HG03135 (cell line): ENCODE results near the gene CDX1.

Source experiments
- ATAC-seq: cut with Tn5 transposase; IDR thresholded peaks from one replicate; pipeline ENCODE4 v1.9.1; 2021; ENCODE audit warnings: mild to moderate bottlenecking, moderate library complexity; ENCODE audit not compliant: unreplicated experiment

The CDX1 gene

DNA sequence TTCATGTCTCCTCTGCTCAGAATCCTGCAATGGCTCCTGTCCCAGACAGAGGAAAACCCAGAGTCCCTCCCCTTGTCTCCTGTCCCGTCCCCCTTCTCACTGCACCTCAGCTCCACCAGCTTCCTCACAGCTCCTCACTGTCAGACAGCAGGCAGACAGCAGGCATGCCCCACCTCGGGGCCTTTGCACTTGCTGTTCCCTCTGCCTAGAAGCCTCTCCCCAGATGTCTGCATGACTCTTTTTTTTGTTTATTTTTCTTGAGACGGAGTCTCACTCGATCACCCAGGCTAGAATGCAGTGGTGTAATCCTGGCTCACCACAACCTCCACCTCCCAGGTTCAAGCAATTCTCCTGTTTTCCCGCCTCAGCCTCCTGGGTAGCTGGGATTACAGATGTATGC lies 14.4 kb downstream of the CDX1 start:
- ATAC-seq, result no peak

DNA sequence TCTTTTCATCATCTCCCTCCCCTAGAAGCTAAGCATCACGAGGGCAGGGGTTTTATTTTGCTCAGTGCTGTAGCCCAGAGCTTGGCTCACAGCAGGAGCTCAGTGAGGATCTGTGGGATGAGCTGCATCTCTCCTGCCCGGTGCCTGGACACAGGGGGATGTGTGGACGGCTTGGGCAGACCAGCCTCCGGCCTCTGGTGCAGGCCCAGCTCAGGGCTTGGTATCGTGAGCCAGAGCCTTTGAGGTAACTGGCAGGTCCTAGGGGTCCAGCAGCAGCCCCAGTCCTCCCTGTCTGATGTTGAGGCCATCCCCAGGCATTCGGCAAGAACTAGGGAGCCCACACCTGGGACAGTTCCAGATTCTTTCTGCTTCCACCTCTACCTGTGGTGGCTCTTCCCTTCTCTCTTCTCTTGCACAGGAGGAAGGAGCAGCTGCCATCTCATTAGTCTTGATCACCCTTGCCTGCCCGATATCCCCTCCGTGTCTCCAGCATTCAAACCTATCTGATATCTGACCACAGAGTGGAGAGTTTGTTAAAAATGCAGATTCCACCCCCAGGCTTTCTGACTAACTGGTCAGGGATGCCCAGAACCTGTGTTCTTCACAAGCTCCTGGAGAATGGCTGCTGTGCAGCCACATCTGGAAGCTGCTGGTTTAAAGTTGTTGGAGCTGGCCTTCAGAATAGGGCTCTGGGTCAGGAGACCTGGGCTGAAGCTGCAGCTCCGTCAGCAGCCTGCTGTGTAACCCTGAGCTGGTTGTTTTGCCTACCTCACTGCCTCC lies 15.4 kb downstream of the CDX1 start:
- no peak for ATAC-seq

DNA sequence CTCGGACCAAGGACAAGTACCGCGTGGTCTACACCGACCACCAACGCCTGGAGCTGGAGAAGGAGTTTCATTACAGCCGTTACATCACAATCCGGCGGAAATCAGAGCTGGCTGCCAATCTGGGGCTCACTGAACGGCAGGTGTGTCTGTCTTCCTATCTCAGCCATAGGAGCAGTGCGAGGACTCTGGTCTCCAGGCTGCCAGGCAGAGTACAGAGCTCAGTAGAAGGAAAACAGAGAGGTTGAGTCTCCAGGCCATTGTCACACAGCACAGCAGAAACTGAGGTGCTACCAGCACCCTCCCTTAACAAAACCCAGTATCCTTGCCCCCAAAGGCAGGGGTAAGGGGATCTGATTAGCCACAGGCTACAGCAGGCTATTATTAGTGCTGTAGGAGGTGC lies 16.2 kb downstream of the CDX1 start:
- no peak for ATAC-seq

DNA sequence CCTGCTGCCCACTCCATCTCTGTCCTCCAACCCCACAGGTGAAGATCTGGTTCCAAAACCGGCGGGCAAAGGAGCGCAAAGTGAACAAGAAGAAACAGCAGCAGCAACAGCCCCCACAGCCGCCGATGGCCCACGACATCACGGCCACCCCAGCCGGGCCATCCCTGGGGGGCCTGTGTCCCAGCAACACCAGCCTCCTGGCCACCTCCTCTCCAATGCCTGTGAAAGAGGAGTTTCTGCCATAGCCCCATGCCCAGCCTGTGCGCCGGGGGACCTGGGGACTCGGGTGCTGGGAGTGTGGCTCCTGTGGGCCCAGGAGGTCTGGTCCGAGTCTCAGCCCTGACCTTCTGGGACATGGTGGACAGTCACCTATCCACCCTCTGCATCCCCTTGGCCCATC lies 16.9 kb downstream of the CDX1 start:
- ATAC-seq, result no peak

DNA sequence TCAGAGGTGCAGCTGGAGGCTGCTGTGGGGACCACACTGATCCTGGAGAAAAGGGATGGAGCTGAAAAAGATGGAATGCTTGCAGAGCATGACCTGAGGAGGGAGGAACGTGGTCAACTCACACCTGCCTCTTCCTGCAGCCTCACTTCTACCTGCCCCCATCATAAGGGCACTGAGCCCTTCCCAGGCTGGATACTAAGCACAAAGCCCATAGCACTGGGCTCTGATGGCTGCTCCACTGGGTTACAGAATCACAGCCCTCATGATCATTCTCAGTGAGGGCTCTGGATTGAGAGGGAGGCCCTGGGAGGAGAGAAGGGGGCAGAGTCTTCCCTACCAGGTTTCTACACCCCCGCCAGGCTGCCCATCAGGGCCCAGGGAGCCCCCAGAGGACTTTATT lies 17.4 kb downstream of the CDX1 start:
- no peak for ATAC-seq

DNA sequence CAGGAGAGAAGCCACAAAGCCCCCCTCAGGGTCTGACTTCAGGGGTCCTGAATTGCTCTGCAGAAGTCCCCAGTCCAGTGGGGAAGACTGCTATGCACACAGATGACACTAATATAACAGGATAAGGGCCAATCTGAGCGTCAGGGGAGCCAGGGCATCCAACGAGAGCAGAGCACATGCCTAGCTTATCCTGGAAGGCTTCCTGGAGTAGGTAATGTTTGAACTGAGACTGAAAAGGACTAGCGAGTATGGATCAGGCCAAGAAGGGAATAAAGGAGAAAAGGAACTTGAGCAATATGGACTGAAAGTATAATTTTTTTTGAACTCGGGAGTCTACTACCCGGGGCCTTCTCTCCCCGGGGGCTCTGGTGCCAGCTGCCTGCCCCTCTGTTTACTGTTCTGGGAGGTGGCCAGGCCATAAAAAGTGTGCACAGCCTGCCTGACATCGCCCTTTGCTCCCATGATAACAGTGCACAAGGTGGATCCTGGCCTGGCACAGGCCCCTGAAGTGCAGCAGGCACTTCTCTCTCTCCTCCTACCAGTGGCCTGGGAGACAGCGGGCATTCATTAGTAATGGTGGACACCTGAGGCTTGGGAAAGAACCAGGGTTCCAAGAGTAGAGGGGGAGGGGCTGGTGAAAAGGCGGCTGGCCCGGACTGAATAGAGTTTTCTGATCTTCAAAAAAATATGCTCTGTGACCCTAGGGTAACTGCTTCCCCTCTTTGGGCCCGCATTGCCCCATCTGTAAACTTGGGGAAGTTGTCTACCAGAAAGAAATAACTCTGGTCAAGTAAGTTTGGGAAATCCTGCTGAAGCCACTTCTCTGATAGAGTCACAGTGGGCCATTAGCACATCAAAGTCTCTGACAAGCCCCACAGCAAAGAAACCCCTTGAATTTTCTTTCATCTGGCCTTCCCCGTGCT lies 18.7 kb downstream of the CDX1 start:
- no peak for ATAC-seq

DNA sequence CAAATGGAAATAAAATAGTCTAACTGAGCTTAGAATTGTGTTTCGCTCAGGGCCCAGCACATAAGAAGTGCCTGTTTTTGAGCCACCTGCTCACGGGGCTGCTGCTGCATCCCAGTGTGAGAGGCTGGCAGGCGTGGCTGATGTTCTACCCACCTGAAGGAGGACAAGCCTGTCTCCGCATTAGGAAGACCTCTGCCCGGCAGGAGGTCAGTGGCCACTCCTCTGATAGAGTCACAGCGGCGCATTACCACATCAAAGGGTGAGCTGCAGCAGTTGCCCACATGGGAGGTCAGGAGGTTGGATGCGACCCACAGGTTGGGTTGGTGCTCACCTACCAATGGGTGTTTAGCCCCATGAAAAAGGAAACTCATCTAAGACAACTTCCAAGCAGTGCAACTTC lies 19.6 kb downstream of the CDX1 start:
- no peak for ATAC-seq

DNA sequence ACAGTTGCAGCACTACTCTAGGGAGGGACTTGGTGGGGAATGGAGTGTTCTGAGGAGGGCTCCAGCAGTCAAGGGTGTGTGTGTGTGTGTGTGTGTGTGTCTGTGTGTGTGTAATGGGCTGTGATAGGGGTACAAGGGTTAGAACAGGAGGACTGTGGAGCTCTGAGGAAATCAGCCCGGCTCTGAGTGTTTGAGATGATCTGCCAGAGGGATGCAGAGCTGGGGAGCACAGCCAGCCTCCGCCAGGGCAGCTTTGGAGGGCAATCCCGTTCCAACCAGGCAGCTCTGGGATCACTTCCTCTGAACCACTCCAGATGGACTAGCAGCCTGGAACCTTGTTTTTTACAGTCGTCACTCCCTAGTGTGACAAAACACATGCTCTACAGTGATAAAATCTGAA lies 20.3 kb downstream of the CDX1 start:
- ATAC-seq, result no peak

DNA sequence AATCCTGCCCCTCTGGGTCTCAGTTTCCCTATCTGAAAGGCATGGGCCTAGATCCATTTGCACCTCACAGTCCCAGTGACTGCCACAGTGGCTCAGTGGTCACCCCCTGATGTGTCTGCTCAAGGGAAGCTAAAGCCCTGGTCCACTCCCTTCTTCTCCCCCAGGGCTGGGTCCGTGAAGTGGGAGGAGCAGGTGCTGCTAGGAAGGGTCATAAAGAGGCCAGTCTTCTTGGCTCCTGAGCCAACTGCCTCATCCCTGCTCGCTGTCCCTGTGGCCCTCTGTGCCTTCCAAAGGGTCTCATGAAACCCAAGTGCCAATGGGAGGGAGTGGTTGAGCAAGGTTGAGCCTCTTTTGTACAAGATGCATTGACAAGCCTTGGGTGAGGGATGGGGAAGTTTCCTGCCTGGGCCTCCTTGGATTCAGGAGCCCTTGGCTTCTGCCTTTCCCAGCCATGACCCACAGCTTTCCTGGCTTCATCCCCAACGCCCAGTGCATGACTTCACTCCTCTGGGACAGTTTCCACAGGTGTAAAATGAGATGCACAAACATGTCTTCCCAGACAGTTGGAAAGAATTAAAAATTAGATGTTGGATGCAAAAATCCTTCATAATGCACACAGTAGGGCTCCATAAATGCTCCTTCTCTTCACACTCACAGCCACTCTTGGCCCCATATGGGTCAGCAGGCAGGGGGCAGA lies 21.7 kb downstream of the CDX1 start:
- ATAC-seq, result no peak

DNA sequence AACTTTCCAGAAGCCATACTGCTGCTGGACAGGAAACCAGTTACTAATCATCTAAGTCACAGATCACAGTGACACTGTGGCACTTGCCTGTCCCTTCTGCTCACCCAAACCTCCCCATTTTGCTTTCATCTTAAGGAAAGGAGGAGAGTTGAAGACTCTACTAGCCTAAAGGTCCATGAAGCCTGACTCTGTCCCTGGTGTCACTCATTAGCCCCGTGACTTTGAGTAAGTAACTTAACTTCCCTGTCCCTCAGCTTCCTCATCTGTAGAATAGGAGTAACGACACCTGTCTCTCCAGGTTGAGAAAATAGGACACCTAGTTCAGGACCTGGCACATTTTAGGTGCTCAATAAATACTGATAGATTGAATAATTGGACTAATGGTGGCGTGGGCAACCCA lies 22.7 kb downstream of the CDX1 start:
- no peak for ATAC-seq

DNA sequence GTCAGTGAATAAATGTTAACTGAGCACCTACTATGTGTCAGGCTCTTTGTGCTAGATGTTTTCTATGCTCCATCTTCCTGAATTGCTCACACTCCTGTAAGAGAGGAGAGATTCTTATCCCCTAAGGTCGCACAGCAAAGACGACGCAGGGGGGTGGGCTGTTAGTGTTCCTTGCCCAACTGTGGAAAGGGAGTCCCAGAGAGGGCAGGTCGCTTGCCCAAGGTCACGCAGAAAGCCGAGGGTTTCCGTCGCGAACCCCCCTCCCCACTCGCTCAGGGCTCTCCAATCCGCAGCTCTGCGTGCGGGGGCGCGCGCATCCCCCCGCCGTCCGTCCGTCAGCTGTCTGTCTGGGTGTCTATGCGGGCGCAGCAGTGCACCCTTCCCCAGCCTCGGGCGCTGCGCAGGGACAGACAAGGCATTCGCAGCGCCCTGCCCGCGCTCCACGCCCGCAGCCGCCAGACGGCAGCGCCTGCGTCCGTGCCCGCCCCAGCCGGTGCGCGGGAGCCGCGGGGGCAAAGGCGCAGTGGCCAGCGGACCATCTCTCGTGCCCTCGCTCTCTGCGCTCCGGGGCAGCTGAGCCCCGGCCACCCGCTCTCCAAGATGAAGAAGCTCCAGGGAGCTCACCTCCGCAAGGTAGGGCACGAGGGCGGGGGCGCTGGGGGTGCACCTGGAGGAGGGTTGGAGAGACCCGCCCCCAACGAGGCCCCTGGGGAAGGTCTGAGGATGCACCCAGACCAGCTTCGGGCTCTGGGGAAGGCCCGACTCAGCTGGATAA lies 23.3 kb downstream of the CDX1 start, which contains the start of gene SLC6A7:
Gene SLC6A7 (plus strand): TSS at position 335 of the 775 bp plus-strand sequence. CDS start 266 bp downstream, at position 601.
- no peak for ATAC-seq

DNA sequence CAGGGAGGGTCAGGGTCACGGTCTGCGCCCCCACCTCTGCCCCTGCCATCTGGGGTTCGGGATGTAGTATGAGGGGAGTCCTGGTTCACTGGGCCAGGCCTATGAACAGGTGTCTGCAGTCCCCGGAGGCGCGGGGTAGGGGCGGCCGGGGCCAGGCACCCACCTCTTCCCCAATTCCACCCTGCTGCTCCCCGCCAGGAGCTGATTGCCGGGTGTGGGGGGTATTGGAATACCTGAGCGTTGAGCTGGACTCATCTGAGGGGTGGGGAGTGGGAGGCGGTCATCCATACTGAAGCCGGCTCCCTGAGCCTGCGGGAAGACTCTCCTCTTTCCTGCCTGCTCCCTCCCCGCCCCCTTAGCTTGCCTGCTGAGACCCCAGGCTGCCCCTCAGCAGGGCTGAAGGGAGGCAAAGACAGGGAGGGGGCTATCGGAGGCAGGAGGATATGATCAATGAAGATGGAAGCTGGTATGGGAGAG lies 24.0 kb downstream of the CDX1 start:
- ATAC-seq, result no peak

DNA sequence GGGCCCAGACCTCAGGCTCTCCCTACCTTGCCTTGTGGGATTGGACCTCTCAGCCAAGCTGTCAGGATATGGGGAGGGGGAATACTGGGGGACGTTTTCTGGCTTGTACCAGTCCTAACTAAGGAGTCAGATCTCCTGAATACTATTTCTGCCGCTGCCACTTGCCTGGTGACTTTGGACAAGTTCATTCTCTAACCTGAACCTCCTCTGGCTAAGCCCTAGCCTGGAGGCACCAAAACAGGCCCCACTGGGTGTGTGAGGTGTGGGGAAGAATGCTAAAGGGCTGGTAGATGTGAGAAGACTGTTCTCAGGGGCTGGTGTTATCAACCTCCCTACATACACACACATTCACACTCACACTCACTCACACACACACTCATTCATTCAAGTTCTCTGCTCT lies 24.4 kb downstream of the CDX1 start:
- no peak for ATAC-seq

DNA sequence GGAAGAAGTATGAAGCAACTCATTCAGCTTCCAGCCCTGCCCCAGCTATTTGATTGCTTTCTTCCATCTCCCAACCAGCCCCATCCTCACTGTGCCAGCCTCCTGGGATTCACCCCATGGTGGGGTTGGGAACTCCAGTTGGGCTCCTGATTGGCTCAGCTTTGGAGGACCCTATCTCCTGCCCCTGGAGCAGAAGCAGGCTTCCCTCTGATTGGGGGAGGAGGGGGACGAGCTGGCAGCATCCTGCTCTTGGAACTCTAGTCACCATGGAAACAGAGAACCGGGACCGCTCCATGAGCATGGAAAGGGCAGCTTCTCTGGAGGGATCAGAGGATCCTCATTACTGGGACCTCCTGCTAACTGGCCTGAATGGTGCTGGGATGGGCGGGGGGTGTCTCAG lies 25.9 kb downstream of the CDX1 start:
- ATAC-seq, result no peak

DNA sequence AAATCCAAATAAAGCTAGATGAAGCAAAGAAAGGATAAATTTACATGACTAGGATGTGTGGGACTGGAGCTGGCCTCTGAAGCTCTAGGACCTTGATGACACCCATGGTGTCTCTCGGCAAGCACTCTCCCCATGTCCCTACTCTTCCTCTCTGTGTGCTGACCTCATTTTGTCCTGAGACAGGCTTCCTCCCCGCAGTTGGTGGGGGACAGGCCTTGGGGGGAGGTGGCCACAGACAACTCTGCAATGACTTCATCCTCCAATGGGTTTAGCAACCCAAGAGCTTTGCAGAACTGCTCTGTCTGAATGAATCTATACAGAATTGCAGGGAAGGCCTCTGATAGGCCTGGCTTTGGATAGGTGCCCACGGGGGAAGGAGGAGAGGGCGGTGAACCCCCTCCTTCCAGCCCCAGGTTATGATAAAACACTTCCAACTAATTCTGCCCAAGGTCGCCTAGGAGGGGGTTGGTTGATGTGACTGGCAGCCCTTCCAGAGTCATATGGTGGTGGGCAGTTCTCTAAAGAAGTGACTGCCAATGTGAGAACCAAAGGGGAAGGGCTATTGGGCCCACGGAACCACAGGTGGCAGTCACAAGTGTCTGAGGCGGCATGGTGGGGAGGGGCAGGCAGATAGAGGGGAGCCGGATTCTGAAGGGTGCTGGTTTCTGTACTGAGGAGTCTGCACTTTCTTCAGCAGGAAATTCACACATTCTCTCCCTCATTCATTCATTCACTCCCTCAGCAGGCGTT lies 29.3 kb downstream of the CDX1 start:
- ATAC-seq, result no peak

DNA sequence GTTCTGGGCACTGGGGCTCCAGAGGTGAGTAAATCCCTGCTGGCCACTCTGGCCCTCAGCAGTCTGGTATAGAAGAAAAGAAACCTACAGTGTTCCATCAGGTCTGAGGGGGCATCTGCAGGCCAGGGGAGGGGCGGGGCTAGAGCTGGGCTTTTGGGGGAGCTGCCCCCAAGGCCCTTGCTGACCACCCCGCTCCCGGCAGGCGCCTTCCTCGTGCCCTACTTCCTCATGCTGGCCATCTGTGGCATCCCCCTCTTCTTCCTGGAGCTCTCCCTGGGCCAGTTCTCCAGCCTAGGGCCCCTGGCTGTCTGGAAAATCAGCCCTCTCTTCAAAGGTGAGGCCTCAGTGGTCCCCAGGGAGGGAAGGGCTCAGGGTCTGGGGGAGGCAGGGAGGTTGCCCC lies 29.9 kb downstream of the CDX1 start:
- ATAC-seq, result no peak

DNA sequence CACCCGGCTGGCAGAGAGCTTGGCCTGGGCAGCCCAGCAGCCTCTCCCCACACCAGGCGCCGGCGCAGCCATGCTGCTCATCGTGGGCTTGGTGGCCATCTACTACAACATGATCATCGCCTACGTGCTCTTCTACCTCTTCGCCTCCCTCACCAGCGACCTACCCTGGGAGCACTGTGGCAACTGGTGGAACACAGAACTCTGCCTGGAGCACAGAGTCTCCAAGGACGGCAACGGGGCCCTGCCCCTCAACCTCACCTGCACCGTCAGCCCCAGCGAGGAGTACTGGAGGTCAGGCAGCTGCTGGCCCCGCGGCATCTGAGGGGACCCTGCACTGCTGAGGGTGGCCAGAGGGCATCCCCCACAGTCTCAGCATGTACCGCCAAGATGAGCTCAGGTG lies 30.4 kb downstream of the CDX1 start:
- ATAC-seq, result no peak

DNA sequence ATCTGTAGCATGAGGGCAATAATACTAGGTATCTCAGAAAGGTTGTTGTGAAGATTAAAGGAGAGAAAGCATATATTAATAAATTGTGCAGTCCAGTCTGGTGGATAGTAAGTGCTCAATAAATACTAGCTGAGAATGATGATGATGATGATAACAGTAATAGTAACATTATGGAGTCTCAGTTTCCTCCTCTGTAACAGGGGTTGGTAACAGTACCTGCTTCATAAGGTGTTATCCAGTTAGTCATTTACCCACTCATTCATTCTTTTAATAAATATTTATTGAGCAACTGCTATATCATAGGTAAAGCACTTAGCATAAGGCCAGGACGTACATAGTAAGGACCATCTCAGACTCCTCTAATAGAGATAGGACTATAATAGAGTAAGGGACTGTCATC lies 30.9 kb downstream of the CDX1 start:
- no peak for ATAC-seq

DNA sequence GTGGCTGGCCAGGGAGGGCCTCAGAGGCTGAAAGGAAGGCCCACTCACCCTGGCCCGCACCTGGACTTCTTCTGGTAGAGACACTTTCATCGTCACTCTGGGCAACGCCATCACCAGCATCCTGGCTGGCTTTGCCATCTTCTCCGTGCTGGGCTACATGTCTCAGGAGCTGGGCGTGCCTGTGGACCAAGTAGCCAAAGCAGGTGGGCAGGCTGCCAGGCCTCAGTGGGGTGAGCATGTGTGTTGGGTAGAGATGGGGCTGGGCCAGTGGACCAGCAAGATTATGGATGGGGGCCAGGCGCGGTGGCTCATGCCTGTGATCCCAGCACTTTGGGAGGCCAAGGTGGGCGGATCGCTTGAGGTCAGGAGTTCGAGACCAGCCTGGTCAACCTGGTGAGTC lies 35.9 kb downstream of the CDX1 start:
- ATAC-seq, result no peak
